Muscle of back (tissue), 11 donors: ENCODE results near the gene METTL22. TPM values are rescaled to one million over a fixed set of nuclear protein-coding genes. Genes with fewer than 3 reads are reported as not detected.

Experiments
- DNase-seq, 3 donors: peaks; one replicate each; pipeline versions ENCODE4 v3.0.0 to v3.0.0-alpha.2; 2013
- polyA plus RNA-seq, 10 donors: library from polyadenylated mRNA; unstranded; fragments of 120-200 nt; gene quantifications; one replicate each; pipeline ENCODE4 v1.2.1, GENCODE V29; 2013; ENCODE audit not compliant: insufficient read length in 10 of 10

The METTL22 gene
- polyA plus RNA-seq, 10 donors = 12.0 to 25.0 (median 18.0) TPM

GRCh38 chr16:8589900-8590688 lies 31.4 kb upstream of the METTL22 start, which contains the start of gene TMEM114:
Gene TMEM114, minus strand, starts transcription at chr16:8590511. Its CDS starts 673 bp downstream, at chr16:8589838.
- DNase-seq = no peak

- no peak for DNase-seq
Measured at GRCh38 chr16:8590811-8591210, 30.7 kb upstream of the METTL22 start.

DNA sequence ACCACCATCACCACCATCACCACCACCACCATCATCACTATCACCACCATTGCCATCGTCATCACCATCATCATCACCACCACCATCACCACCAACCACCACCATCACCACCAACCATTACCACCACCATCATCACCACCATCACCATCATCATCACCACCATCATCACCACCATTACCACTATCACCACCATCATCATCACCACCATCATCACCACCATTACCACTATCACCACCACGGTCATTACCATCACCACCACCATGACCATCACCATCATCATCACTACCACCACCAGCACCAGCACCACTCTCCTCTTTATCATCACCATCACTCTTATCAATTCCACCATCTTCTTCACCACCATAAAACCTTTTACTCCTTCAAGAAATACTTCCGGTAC lies 30.0 kb upstream of the METTL22 start:
- DNase-seq = no peak

GRCh38 chr16:8594149-8594666 lies 27.3 kb upstream of the METTL22 start:
- DNase-seq = no peak

- no peak for DNase-seq
Measured at GRCh38 chr16:8595783-8596182, 25.7 kb upstream of the METTL22 start.

GRCh38 chr16:8596581-8596980 lies 24.9 kb upstream of the METTL22 start:
- no peak for DNase-seq

DNA sequence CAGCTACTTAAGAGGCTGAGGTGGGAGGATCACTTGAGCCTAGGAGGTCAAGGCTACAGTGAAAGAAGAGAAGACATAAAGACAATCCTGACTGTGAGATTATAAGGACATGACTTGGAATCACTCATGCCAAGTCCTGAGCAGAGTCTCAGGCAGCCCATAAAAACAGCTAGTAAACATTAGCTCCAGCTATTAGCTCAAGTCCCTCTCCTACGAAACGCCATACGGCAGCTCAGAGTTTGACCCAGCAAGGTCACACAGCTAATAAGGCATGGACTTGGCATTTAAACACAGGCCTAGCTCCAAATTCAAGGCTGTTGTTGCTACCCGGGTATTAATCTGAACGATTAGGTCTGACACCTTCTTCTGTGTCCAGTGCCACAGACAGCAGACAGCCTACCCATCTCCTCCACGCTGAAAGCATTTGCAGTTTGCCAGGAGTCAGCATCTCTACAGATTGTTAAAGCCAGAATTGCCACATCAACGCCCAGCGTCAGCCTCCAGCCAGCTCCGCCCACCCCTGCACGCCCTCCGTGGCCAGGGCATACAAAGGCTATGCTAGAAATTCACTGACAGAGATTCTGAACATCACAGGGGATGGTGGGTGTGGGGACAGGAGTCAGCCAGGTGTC lies 21.2 kb upstream of the METTL22 start:
- no peak for DNase-seq

DNA sequence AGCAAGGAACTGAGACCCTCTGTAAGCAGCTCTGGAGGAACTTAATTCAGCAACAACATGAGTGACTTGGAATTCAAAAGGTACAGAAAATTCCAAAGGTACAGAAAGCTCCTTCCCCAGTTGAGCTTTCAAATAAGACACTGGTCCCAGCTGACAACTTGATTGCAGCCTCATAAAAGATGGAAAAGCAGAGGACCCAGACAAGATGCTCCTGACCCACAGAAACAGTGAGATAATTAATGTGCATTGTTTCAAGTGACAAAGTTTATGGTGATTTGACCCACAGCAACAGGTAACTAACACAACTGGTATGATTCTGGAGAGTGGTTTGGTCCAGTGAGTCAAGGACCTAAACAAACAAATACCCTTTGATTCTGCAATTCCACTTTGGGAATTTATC lies 15.9 kb upstream of the METTL22 start:
- DNase-seq = no peak

GRCh38 chr16:8607214-8607613 lies 14.3 kb upstream of the METTL22 start:
- no peak for DNase-seq

GRCh38 chr16:8611122-8611521 lies 10.4 kb upstream of the METTL22 start:
- no peak for DNase-seq

GRCh38 chr16:8611886-8612600 lies 9.5 kb upstream of the METTL22 start:
- no peak for DNase-seq

DNA sequence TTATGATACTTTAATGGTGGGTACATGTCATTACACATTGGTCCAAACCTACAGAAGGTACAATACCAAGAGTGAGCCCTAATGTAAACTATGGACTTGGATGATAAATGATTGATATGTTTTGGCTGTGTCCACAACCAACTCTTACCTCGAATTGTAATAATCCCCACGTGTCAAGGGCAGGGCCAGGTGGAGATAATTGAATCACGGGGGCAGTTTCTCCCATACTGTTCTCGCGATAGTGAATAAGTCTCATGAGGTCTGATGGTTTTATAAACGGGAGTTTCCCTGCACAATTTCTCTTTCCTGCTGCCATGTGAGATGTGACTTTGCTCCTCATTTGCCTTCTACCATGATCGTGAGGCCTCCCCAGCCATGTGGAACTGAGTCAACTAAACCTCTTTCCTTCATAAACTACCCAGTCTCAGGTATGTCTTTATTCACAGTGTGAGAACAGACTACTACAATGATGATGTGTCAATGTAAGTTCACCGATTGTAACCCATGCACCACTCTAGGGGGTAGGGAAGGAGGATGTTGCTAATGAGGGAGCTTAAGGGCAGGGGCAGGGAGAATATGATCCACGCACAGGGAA lies 7.0 kb upstream of the METTL22 start:
- DNase-seq = no peak

DNA sequence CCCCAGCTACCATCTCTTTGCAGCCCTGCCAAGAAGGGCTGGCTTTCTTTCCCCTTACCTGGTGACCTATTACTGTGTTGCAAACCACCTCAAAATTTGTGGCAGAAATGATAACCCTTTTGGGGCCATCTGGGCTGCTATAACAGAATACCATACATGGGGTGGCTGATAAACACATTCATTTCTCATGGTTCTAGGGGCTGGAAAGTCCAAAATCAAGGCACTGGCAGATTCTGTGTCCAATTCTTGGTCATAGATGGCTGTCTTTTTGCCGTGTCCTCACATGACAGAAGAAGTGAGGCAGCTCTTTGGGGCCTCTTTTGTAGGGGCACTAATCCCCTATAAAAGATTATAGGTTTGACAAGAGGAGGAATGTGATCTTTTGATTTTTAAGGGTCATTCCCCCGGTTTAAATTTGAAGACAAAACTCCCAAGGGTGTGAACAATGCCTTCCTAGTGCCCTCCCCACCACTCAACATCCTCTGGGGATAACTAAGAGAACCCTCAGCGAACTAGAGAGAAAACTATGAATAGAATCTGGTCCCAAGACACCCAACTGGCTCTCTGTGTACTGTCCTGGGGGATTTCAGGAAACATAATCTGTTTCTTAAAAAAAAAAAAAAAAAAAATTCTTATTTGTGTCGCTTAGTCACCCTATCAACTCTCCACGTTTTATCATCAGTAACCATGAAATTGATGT lies 1.7 kb upstream of the METTL22 start:
- DNase-seq = no peak

GRCh38 chr16:8620535-8620934 lies 963 bp upstream of the METTL22 start:
- no peak for DNase-seq

DNA sequence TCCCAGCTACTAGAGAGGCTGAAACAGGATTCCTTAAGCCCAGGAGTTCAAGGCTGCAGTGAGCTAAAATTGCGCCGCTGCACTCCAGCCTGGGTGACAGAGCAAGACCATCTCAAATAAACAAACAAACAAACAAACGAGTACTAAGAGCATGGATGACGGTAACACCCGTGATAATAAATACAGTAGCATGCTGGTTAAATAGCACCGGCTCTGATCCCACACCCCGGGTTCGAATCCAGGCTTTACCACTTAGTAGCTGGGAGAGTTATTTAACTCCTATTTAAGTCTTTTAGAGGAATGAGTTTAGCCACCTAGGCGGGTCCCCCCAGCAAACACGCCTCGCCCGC lies 301 bp upstream of the METTL22 start:
- DNase-seq = no peak

GRCh38 chr16:8622315-8622656 lies 788 bp downstream of the METTL22 start:
- DNase-seq = no peak

DNA sequence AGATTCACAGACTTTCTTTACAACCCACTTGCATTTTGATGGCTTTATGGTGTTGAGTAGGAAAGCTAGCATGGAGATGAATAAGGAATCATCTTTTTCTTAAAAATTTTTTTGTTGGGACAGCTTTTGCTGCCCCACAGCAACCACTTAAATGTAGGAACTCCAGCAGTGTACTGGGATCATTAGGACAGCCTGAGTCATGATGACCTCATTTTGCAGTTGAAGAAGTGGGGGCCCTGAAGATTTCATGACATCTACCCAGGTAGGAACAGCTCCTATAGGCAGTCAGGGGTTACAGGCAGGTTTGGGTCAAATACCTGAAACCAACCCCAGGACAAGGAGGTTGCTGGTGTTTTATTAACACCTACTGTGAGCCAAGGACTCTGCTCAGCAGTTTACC lies 2.1 kb downstream of the METTL22 start:
- DNase-seq = no peak

GRCh38 chr16:8625491-8626087 lies 4.1 kb downstream of the METTL22 start:
- no peak for DNase-seq

DNA sequence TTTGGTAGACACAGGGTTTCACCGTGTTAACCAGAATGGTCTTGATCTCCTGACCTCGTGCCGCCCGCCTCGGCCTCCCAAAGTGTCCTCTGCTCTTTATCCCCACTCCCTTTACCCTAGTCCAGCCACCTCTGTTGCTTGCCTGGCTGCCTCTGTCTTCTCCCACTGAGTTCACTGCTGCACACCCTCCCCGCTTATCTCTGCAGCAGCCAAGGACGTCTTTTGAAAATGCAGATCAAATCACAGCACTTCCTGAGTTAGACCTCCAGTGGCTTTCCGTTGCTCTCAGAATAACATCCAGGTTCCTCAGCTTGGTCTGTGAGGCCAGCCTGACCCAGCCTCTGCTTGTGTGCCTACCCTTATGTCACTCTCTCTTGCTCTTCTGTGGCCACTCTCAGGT lies 5.4 kb downstream of the METTL22 start:
- no peak for DNase-seq

DNA sequence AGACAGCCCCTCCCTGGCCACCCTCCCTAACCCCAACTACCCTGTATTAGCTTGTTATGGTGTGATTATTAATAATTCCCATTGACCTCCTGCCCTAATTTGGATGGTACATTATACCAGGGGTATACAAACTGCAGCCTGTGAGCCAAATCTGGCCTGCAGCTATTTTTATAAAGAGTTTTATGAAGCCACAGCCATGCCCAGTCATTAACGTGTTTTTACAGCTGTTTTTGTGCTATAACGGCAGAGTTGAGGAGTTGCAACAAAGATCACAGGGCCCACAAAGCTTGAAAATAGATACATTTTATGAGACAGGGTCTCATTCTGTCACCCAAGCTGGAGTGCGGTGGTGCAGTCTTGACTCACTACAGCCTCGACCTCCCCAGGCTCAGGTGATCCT lies 6.0 kb downstream of the METTL22 start:
- no peak for DNase-seq

GRCh38 chr16:8628981-8629725 lies 7.7 kb downstream of the METTL22 start:
- no peak for DNase-seq
